Activated CD4-positive, alpha-beta T cell treated with anti-CD3 and anti-CD28 coated beads, Interleukin-2, Interleukin-6, amounts not matched to agents 100 ng/mL and 50 ng/mL, durations not matched to agents 16 hours and 8 hours (primary cell): ENCODE measurements around the gene PURB.
A peak's percentile ranks its signal among the peaks of the same experiment; 100 is the strongest.
"Not testable (repeated sequence)": the region's sequence is repeated elsewhere in the genome, so short reads cannot be mapped to it uniquely, and the experiment has no call there.

Source experiments
- DNase-seq: peaks from one replicate; pipeline ENCODE4 v3.0.0-alpha.2; 2020

Gene PURB

GRCh38 chr7:44849885-44850544 lies 35.3 kb downstream of the PURB start:
- DNase-seq = peak; percentile 40

- DNase-seq = no peak
These were observed 36.0 kb downstream of the PURB start for GRCh38 chr7:44849259-44849884.

- peak; percentile 100 for DNase-seq
These were observed 37.3 kb downstream of the PURB start, which contains the start of gene H2AZ2 for GRCh38 chr7:44847920-44848634. TSS of gene H2AZ2 (minus strand) at chr7:44848087. CDS start at chr7:44847971, 116 bp downstream.

- peak; percentile 91 for DNase-seq
These were observed 37.8 kb downstream of the PURB start for GRCh38 chr7:44847509-44847919.

GRCh38 chr7:44846816-44847508 lies 38.4 kb downstream of the PURB start:
- no peak for DNase-seq

- DNase-seq = peak; percentile 14
These were observed 38.9 kb downstream of the PURB start for GRCh38 chr7:44846390-44846789.

- no peak for DNase-seq
These were observed 39.9 kb downstream of the PURB start for GRCh38 chr7:44845451-44845850.

GRCh38 chr7:44843440-44843839 lies 41.9 kb downstream of the PURB start:
- not testable (repeated sequence) for DNase-seq

- DNase-seq = not testable (repeated sequence)
These were observed 42.7 kb downstream of the PURB start for GRCh38 chr7:44842675-44843074.

GRCh38 chr7:44838751-44839150 lies 46.6 kb downstream of the PURB start:
- DNase-seq = no peak

GRCh38 chr7:44827567-44827966 lies 57.8 kb downstream of the PURB start:
- no peak for DNase-seq
